Liver (tissue), 9 donors: ENCODE data around the gene TRAT1. TPM values are rescaled to one million over a fixed set of nuclear protein-coding genes. Genes with fewer than 3 reads are reported as not detected.

Experiments
- DNase-seq: peaks from one replicate; pipeline ENCODE4 v3.0.0-alpha.2; 2017; ENCODE audit warnings: low spot score
- H3K27ac ChIP-seq, 2 donors: one replicate each; pipeline ENCODE4 v1.7.0; 2013; ENCODE audit warnings: inconsistent platforms in 2 of 2, low read length in 2 of 2, control low read depth in 1 of 2, low read depth in 1 of 2, mild to moderate bottlenecking in 1 of 2
- H3K27me3 ChIP-seq, 4 donors: one replicate each; pipeline versions ENCODE4 v1.6.1 to v1.7.0; 2013; ENCODE audit warnings: low read length in 3 of 4, inconsistent platforms in 1 of 4, mild to moderate bottlenecking in 1 of 4, moderate library complexity in 1 of 4; ENCODE audit not compliant: control insufficient read depth in 4 of 4, insufficient read depth in 4 of 4
- H3K36me3 ChIP-seq, 4 donors: one replicate each; pipeline versions ENCODE4 v1.6.1 to v1.7.0; 2013; ENCODE audit warnings: low read length in 3 of 4, mild to moderate bottlenecking in 3 of 4, low read depth in 1 of 4, moderate library complexity in 1 of 4; ENCODE audit not compliant: control insufficient read depth in 4 of 4, insufficient read depth in 3 of 4
- H3K4me1 ChIP-seq, 4 donors: one replicate each; pipeline versions ENCODE4 v1.6.1 to v1.7.0; 2013; ENCODE audit warnings: low read length in 3 of 4, mild to moderate bottlenecking in 3 of 4, moderate library complexity in 1 of 4; ENCODE audit not compliant: control insufficient read depth in 4 of 4, insufficient read depth in 4 of 4
- H3K4me3 ChIP-seq, 3 donors: one replicate each; pipeline versions ENCODE4 v1.6.1 to v1.7.0; 2013; ENCODE audit warnings: low read length in 3 of 3, control low read depth in 1 of 3, low read depth in 1 of 3, mild to moderate bottlenecking in 1 of 3
- H3K9ac ChIP-seq, 2 donors: one replicate each; pipeline ENCODE4 v1.7.0; 2013; ENCODE audit warnings: low read length in 2 of 2, mild to moderate bottlenecking in 2 of 2, moderate library complexity in 2 of 2, control low read depth in 1 of 2, low read depth in 1 of 2
- H3K9me3 ChIP-seq, 4 donors: one replicate each; pipeline versions ENCODE4 v1.6.1 to v1.7.0; 2013; ENCODE audit warnings: low read length in 3 of 4; ENCODE audit not compliant: control insufficient read depth in 4 of 4
- ATF3 ChIP-seq: IDR thresholded peaks from 2 replicates; pipeline ENCODE4 v1.6.1; 2016; ENCODE audit warnings: antibody characterized with exemption
- CTCF ChIP-seq: fragments of 150-350 bp; IDR thresholded peaks from 2 replicates; pipeline ENCODE4 v1.5.1; 2017; ENCODE audit warnings: improper control_type of control experiment, low read depth, low read length; ENCODE audit not compliant: missing input control
- EGR1 ChIP-seq, 2 donors: IDR thresholded peaks; 2 replicates each; pipeline ENCODE4 v1.6.1; 2016 to 2018; ENCODE audit warnings: antibody characterized with exemption in 2 of 2, low read depth in 2 of 2
- FOXA1 ChIP-seq: IDR thresholded peaks from 2 replicates; pipeline ENCODE4 v1.6.1; 2016; ENCODE audit warnings: antibody characterized with exemption
- FOXA2 ChIP-seq: IDR thresholded peaks from 2 replicates; pipeline ENCODE4 v1.6.1; 2016; ENCODE audit warnings: antibody characterized with exemption
- GABPA ChIP-seq, 2 donors: IDR thresholded peaks in 1 of 2; conservative IDR thresholded peaks in 1 of 2; 2 replicates each; pipeline ENCODE4 v1.6.1; 2016; ENCODE audit warnings: antibody characterized with exemption in 2 of 2, mild to moderate bottlenecking in 1 of 2, moderate library complexity in 1 of 2
- HNF4A ChIP-seq, 2 donors: conservative IDR thresholded peaks; 2 replicates each; pipeline ENCODE4 v1.6.1; 2016; ENCODE audit warnings: antibody characterized with exemption in 2 of 2, mild to moderate bottlenecking in 2 of 2
- HNF4G ChIP-seq: IDR thresholded peaks from 2 replicates; pipeline ENCODE4 v1.6.1; 2016; ENCODE audit warnings: antibody characterized with exemption
- JUND ChIP-seq, 2 donors: IDR thresholded peaks; 2 replicates each; pipeline ENCODE4 v1.6.1; 2016; ENCODE audit warnings: antibody characterized with exemption in 2 of 2
- MAX ChIP-seq: IDR thresholded peaks from 2 replicates; pipeline ENCODE4 v1.6.1; 2016; ENCODE audit warnings: antibody characterized with exemption
- NR2F2 ChIP-seq: IDR thresholded peaks from 2 replicates; pipeline ENCODE4 v1.6.1; 2016; ENCODE audit warnings: antibody characterized with exemption
- RAD21 ChIP-seq, 2 donors: IDR thresholded peaks; 2 replicates each; pipeline ENCODE4 v1.6.1; 2016; ENCODE audit warnings: antibody characterized with exemption in 2 of 2, mild to moderate bottlenecking in 2 of 2
- REST ChIP-seq: IDR thresholded peaks from 2 replicates; pipeline ENCODE4 v1.6.1; 2016; ENCODE audit warnings: antibody characterized with exemption, mild to moderate bottlenecking
- RXRA ChIP-seq, 2 donors: IDR thresholded peaks; 2 replicates each; pipeline ENCODE4 v1.6.1; 2017 to 2018; ENCODE audit warnings: antibody characterized with exemption in 2 of 2, mild to moderate bottlenecking in 1 of 2
- SP1 ChIP-seq: IDR thresholded peaks from 2 replicates; pipeline ENCODE4 v1.6.1; 2018; ENCODE audit warnings: antibody characterized with exemption, mild to moderate bottlenecking
- TAF1 ChIP-seq: conservative IDR thresholded peaks from 2 replicates; pipeline ENCODE4 v1.6.1; 2016; ENCODE audit warnings: antibody characterized with exemption, mild to moderate bottlenecking
- YY1 ChIP-seq: IDR thresholded peaks from 2 replicates; pipeline ENCODE4 v1.6.1; 2016; ENCODE audit warnings: antibody characterized with exemption, mild to moderate bottlenecking
- ZBTB33 ChIP-seq: IDR thresholded peaks from 2 replicates; pipeline ENCODE4 v1.6.1; 2016; ENCODE audit warnings: antibody characterized with exemption
- WGBS: extraction: QIAGEN DNeasy Blood & Tissue Kit; methylation state at CpG from one replicate; pipeline ENCODE4 v1.1.7; 2013; 5-methylcytosine and 5-hydroxymethylcytosine counted together
- polyA plus RNA-seq, 2 donors: library from polyadenylated mRNA; stranded (reverse) in 1 of 2; unstranded in 1 of 2; fragments of 200-250 nt in 1 of 2; fragments of >200 nt in 1 of 2; fragmentation: Nextera tagmentation in 1 of 2; extraction: Ambion mirVana in 1 of 2; gene quantifications; one replicate each; pipeline versions ENCODE4 v1.2.1 to v1.2.3, GENCODE V29; 2013 to 2015
- total RNA-seq, 2 donors: library from RNA; depleted of rRNA; stranded (reverse); fragments of >200 nt; gene quantifications; one replicate each; pipeline ENCODE4 v1.2.3, GENCODE V29; 2014
- donor health status: healthy.
- donor health status: healthy.
- donor health status: healthy.
- donor health status: healthy.
- donor health status: healthy.

Gene TRAT1
- total and polyA plus RNA-seq, 4 donors, result 0.06 to 0.67 (median 0.32) TPM

- no peak for DNase-seq
- H3K9me3 ChIP-seq, result no peaks in the 10 kb centered on the region
- H3K27ac ChIP-seq, result no peak overlapping the region
- TF ChIP-seq RXRA (IDR thresholded peaks at IDR 0.05) (no peak), SP1 (no peak)
- 61% methylated on average over 3 of the region's 3 CpGs for WGBS
- H3K4me1 ChIP-seq, result no peaks in the 10 kb centered on the region
- no peak overlapping the region for H3K4me3 ChIP-seq
- H3K36me3 ChIP-seq, result no peaks in the 10 kb centered on the region
- peaks cover 0 to 6% (median 0%) of the 10 kb centered on the region in 4 donors for H3K27me3 ChIP-seq
- no peak overlapping the region for H3K9ac ChIP-seq
Observed at GRCh38 chr3:108830381-108830780, 7.8 kb downstream of the TRAT1 start.

GRCh38 chr3:108830991-108831614 lies 8.5 kb downstream of the TRAT1 start:
- Histone ChIP-seq H3K36me3 (no peaks in the 10 kb centered on the region), H3K9ac (no peak overlapping the region), H3K27me3 (peaks cover 0 to 6% (median 0%) of the 10 kb centered on the region in 4 donors), H3K9me3 (no peaks in the 10 kb centered on the region), H3K27ac (no peak overlapping the region), H3K4me1 (no peaks in the 10 kb centered on the region), H3K4me3 (no peak overlapping the region)
- no peak for TF ChIP-seq TAF1
- no peak for TF ChIP-seq REST
- no peak for TF ChIP-seq EGR1 (IDR thresholded peaks at IDR 0.05; ENCODE audit: low read depth in 2 of 2)
- no peak for TF ChIP-seq FOXA1
- no peak for TF ChIP-seq RAD21 (IDR thresholded peaks at IDR 0.05)
- TF ChIP-seq FOXA2, result no peak
- no peak for TF ChIP-seq YY1
- no peak for TF ChIP-seq ZBTB33
- no peak for TF ChIP-seq CTCF
- no peak for TF ChIP-seq HNF4G
- TF ChIP-seq GABPA (IDR thresholded peaks at IDR 0.05 in 1 of 2, conservative IDR thresholded peaks at IDR 0.05 in 1 of 2), result no peak
- no peak for TF ChIP-seq JUND (IDR thresholded peaks at IDR 0.05)
- TF ChIP-seq MAX, result no peak
- TF ChIP-seq RXRA (IDR thresholded peaks at IDR 0.05), result no peak
- no peak for TF ChIP-seq NR2F2
- no peak for TF ChIP-seq ATF3
- TF ChIP-seq HNF4A (conservative IDR thresholded peaks at IDR 0.05), result no peak
- DNase-seq, result no peak
- WGBS, result 69% methylated on average over 4 of the region's 4 CpGs
